AG08396 (cell line): ENCODE results near the gene CDC34.

Source experiments
- DNase-seq: peaks from one replicate; pipeline ENCODE4 v3.0.0; 2012; ENCODE audit warnings: low spot score, mixed read lengths

The CDC34 gene

DNA sequence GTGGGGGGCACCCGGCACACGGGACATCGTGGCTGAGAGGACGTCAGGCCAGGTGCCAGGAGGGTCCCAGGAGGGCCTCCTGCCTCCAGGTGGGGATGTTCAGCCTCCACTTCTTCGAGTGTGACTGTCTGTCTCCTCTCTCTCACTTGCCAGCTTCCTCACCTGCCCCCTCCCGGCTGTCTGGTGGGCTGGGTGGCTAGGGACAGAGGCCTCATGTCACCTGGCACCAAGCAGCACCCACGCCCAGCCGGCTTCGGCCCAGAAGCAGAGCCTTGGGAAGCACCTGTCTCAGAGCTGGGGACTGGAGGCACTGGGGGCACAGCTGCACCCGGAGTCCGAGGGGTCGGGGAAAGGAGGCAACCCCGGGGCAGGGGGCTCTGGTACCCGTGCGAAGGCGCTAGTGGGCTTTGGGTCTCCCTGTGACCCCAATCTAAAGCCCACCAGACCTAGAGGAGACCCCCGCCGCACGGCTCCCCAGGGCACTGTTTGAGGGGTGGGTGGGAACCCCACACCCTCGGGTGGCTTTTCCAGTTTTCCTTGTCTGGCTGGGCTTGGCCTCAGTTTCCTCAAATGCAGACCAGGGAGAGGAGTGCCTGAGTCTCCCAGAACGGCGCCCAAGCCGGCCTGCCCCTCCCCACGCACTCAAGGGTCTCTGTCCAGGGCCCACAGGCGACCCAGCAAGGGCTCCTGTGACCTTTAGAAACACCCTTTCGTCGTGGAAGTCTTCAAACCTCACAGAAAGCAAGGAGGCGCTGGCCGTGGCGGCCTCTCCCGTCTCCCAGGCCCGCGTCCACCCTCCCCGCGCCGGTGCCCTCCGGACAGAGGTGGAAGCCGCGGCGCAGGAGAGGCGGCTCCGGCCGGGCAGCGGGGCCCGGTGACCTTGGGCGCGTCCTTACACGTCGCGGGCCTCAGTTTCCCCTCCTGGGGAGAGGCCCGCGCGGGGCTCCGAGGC lies 57.5 kb downstream of the CDC34 start:
- DNase-seq = no peak

DNA sequence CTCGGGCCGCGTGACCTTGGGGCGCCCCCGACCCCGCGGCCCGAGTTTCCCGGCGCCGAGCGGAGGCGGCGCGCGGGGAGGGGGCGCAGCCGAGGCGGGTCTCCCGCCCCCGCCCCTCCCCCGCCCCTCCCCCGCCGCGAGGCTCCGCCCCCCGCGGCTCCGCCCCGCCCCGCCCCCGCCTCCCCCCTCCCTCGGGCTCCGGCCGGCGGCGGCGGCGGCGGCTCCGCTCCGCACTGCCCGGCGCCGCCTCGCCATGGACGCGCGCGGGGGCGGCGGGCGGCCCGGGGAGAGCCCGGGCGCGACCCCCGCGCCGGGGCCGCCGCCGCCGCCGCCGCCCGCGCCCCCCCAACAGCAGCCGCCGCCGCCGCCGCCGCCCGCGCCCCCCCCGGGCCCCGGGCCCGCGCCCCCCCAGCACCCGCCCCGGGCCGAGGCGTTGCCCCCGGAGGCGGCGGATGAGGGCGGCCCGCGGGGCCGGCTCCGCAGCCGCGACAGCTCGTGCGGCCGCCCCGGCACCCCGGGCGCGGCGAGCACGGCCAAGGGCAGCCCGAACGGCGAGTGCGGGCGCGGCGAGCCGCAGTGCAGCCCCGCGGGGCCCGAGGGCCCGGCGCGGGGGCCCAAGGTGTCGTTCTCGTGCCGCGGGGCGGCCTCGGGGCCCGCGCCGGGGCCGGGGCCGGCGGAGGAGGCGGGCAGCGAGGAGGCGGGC lies 58.3 kb downstream of the CDC34 start, which contains the start of gene HCN2:
Gene HCN2, plus strand, starts transcription at position 189 of the 703 bp plus-strand sequence. Its CDS starts 65 bp downstream, at position 254.
- DNase-seq = no peak

DNA sequence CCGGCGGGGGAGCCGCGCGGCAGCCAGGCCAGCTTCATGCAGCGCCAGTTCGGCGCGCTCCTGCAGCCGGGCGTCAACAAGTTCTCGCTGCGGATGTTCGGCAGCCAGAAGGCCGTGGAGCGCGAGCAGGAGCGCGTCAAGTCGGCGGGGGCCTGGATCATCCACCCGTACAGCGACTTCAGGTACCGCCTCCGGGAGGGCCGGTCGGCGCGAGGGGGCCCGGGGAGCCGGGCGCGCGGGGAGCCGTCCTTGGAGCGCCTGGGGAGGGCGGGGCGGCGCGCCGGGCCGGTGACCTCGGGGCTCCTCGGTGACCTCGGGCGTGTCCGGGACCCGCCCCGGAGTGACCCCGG lies 58.8 kb downstream of the CDC34 start:
- DNase-seq = no peak

DNA sequence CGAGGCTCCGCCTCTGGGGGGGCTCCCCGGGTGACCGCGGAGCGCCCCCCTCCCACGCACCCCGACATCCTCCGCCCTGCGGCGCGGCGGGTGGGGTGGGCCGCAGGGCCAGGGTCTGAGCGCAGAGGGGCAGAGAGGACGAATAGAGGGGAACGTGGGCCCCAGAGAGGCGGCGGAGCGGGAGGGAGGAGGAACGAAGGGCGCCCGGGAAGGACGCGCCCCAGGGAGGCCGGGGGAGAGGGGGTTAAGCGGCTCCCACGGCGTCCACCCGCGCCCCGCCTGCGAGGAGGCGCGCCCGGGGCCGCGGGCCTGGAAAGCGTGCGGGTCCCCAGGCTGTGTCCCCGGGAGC lies 59.2 kb downstream of the CDC34 start:
- no peak for DNase-seq

DNA sequence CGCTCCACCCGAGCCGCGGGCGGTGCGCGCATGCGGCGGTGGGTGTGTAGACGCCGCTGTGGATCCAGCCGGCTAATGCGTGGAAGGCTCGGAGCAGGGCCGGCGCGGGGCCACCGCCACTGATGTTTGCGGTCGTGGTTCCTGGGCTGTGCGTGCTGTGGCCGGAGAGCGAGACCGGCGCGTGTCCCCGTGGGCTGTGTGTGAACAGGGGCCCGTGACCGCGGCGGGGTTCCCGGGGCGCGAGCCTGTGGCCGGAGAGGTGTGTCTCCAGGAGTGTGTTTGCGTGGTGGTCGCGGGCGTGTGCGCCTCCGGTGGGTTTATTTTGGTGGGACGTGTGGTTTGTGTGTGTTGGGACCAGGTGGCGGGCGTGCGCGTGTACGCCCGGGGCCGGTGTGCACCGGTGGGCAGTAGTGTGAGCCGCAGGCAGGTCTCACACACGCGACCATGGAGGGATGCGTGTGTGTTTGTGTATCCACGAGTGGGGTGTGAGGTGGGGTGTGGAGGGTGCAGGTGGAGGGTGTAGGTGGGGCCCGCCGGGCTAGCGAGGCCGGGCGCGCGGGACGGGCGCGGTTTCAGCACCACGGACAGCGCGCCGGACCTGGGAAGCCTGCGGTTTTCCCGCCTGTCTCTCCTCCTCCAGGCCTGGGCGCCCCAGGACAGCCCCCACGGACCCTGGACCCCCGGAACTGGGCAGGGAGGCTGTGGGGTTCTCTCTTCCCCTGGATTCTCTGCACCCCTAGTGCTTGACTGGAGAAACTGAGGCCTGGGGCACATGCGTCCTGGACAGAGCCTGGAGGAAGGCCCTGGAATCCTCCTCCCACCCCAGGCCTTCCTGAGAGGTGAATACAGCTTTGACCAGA lies 59.8 kb downstream of the CDC34 start:
- DNase-seq = peak; percentile 69
